Activated naive CD8-positive, alpha-beta T cell treated with anti-CD3 and anti-CD28 coated beads, Interleukin-2, amount 50 U/mL, for 16 hours (primary cell): ENCODE data around the gene CALR3.

ENCODE experiments used
- DNase-seq: peaks from one replicate; pipeline ENCODE4 v3.0.0-alpha.2; 2020; ENCODE audit warnings: low read depth, low spot score

Gene CALR3

DNA sequence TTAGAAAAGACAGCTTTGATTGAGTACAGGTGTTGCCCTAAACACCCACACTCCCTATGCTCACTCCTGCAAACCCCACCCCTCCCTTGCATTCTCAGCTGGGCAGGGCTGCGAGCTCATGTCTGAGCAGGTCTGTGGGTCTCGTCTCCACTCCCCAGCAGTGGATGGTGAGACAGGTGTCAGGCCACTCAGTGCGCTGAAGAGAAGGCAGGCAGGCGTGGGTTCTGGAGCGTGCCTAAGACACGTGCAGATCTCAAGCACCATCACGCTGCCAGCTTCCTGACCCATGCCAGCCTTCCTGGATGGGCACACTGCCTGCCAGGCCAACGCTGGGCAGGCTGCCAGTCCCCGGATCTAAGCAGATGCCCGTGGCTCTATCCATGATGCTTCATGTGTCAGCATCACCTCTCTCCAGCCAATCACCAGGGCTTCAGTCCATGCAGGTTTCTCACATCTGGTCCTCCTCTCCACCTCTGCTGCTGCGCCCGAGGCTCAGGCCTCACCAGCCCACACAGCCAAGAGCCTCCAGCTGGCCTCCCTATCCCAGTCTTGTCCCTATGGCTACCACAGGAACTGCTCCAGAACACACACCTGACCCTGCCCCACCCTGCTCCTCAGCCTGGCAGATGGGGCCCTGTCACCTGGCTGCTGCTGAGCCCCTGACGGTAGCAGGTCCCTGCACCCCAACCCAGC, 66.8 kb downstream of the CALR3 start:
- no peak for DNase-seq
